A549 (cell line): ENCODE results near the gene MLPH. TPM values are rescaled to one million over a fixed set of nuclear protein-coding genes. Genes with fewer than 3 reads are reported as not detected.

ENCODE experiments used
- ATAC-seq, 2 experiments: fragments of 200-7000 bp in 1 of 2; fragments of >200 bp in 1 of 2; cut with Nextera tagmentation in 1 of 2; cut with Tn5 transposase in 1 of 2; 3 replicates each; pipeline versions ENCODE4 v1.8.0 to v1.9.1; 2018 to 2020; ENCODE audit warnings: mild to moderate bottlenecking in 1 of 2, moderate library complexity in 1 of 2
- CTCF ChIA-PET: fragments of 300-600 bp; sonication (Branson Sonifier 250); formaldehyde crosslinking; extraction: SDS; loops from one replicate; lab custom pipeline; 2021; ENCODE audit warnings: antibody characterized with exemption, inconsistent platforms; lab: Yijun Ruan, JAX
- POLR2A ChIA-PET: fragments of 350-600 bp; formaldehyde crosslinking; extraction: SDS; loops from one replicate; lab custom pipeline; 2021; ENCODE audit warnings: antibody characterized with exemption, inconsistent platforms; lab: Yijun Ruan, JAX
- DNase-seq, 2 experiments: peaks; one replicate each; pipeline versions ENCODE4 v3.0.0 to v3.0.0-alpha.2; 2011 to 2016; ENCODE audit warnings: low read depth in 1 of 2, low spot score in 1 of 2
- FAIRE-seq: peaks from 2 replicates; lab custom pipeline; 2011; peaks lifted over from hg19 to GRCh38; lab: Jason Lieb, UNC
- H3K27ac ChIP-seq, 2 experiments: fragments of >200 bp; sonication (Bioruptor Twin); formaldehyde crosslinking; 3 replicates each; pipeline ENCODE4 v1.5.1; 2016 to 2017
- H3K4me1 ChIP-seq: fragments of >200 bp; sonication (Bioruptor Twin); formaldehyde crosslinking; 3 replicates; pipeline ENCODE4 v1.6.1; 2016
- H3K4me2 ChIP-seq: fragments of >200 bp; sonication (Bioruptor Twin); formaldehyde crosslinking; 3 replicates; pipeline ENCODE4 v1.6.1; 2016
- H3K4me3 ChIP-seq: fragments of >200 bp; sonication (Bioruptor Twin); formaldehyde crosslinking; 3 replicates; pipeline ENCODE4 v1.5.1; 2016
- H3K9me3 ChIP-seq: fragments of >200 bp; sonication (Bioruptor Twin); formaldehyde crosslinking; 3 replicates; pipeline ENCODE4 v1.6.1; 2016
- CEBPB ChIP-seq, 2 experiments: fragments of >200 bp in 1 of 2; sonication (Bioruptor Twin) in 1 of 2; formaldehyde crosslinking in 1 of 2; IDR thresholded peaks; 2 replicates each; pipeline ENCODE4 v1.6.1; 2012 to 2016
- CHD2 ChIP-seq: fragments of 150-350 bp; IDR thresholded peaks from 2 replicates; pipeline ENCODE4 v1.6.1; 2014; ENCODE audit warnings: low read length; ENCODE audit not compliant: partially characterized antibody
- EHF ChIP-seq: fragments of 250-450 bp; sonication (Bioruptor Pico); IDR thresholded peaks from 2 replicates; pipeline ENCODE4 v1.5.0; 2020; ENCODE audit warnings: mild to moderate bottlenecking
- EHMT2 ChIP-seq: fragments of 200-600 bp; sonication (generic); IDR thresholded peaks from 2 replicates; pipeline ENCODE4 v1.6.1; 2016; ENCODE audit warnings: antibody characterized with exemption, low read depth, mild to moderate bottlenecking, moderate library complexity
- EP300 ChIP-seq, 2 experiments: fragments of >200 bp; sonication (Bioruptor Twin); formaldehyde crosslinking; IDR thresholded peaks; 2 replicates in 1 of 2; 3 replicates in 1 of 2; pipeline ENCODE4 v1.6.1; 2016 to 2017
- FOXS1 ChIP-seq: fragments of 250-450 bp; sonication (Bioruptor Pico); IDR thresholded peaks from 2 replicates; pipeline ENCODE4 v1.5.0; 2020; ENCODE audit warnings: mild to moderate bottlenecking, moderate library complexity
- GATA3 ChIP-seq: IDR thresholded peaks from 2 replicates; pipeline ENCODE4 v1.6.1; 2012; ENCODE audit warnings: borderline replicate concordance
- HDAC2 ChIP-seq: fragments of 200-600 bp; sonication (generic); IDR thresholded peaks from 2 replicates; pipeline ENCODE4 v1.6.1; 2016
- HEYL ChIP-seq: fragments of 250-450 bp; sonication (Bioruptor Pico); IDR thresholded peaks from 2 replicates; pipeline ENCODE4 v1.8.0; 2021; ENCODE audit warnings: mild to moderate bottlenecking, moderate library complexity
- HOXB13 ChIP-seq: fragments of 250-450 bp; sonication (Bioruptor Pico); IDR thresholded peaks from 2 replicates; pipeline ENCODE4 v1.5.0; 2020; ENCODE audit warnings: low read depth, mild to moderate bottlenecking, moderate library complexity
- KDM1A ChIP-seq: fragments of 200-600 bp; sonication (generic); IDR thresholded peaks from 2 replicates; pipeline ENCODE4 v1.6.1; 2016; ENCODE audit warnings: low read depth, mild to moderate bottlenecking
- MAZ ChIP-seq: fragments of 150-350 bp; IDR thresholded peaks from 2 replicates; pipeline ENCODE4 v1.6.1; 2014; ENCODE audit warnings: antibody characterized with exemption, low read depth, low read length, borderline replicate concordance
- MYC ChIP-seq: IDR thresholded peaks from 2 replicates; pipeline ENCODE4 v1.6.1; 2012; ENCODE audit warnings: mild to moderate bottlenecking, inconsistent platforms, low read length, improper control_type of control experiment, borderline replicate concordance
- NPAS2 ChIP-seq: fragments of 250-450 bp; sonication (Bioruptor Pico); IDR thresholded peaks from 2 replicates; pipeline ENCODE4 v1.8.0; 2022; ENCODE audit warnings: mild to moderate bottlenecking, moderate library complexity, borderline replicate concordance
- RARB ChIP-seq: fragments of 250-450 bp; sonication (Bioruptor Pico); IDR thresholded peaks from 2 replicates; pipeline ENCODE4 v1.8.0; 2021; ENCODE audit warnings: mild to moderate bottlenecking, moderate library complexity
- TFCP2L1 ChIP-seq: fragments of 250-450 bp; sonication (Bioruptor Pico); IDR thresholded peaks from 2 replicates; pipeline ENCODE4 v1.5.0; 2021; ENCODE audit warnings: mild to moderate bottlenecking
- TP53 ChIP-seq: fragments of 250-450 bp; sonication (Bioruptor Pico); IDR thresholded peaks from 2 replicates; pipeline ENCODE4 v1.5.0; 2021; ENCODE audit warnings: mild to moderate bottlenecking, moderate library complexity
- ZFP36 ChIP-seq: fragments of 450-650 bp; IDR thresholded peaks from 2 replicates; pipeline ENCODE4 v1.6.1; 2014; ENCODE audit warnings: borderline replicate concordance; ENCODE audit not compliant: partially characterized antibody
- ZSCAN20 ChIP-seq: fragments of 250-450 bp; sonication (Bioruptor Pico); IDR thresholded peaks from 2 replicates; pipeline ENCODE4 v1.8.0; 2022; ENCODE audit warnings: mild to moderate bottlenecking, moderate library complexity
- WGBS: methylation state at CpG from one replicate; pipeline ENCODE4 v1.1.6; 2017; ENCODE audit errors: missing lambda C conversion rate; 5-methylcytosine and 5-hydroxymethylcytosine counted together
- polyA plus RNA-seq, 4 experiments: library from polyadenylated mRNA; depleted of rRNA in 3 of 4; stranded (reverse); fragments of >200 nt; fragmentation: RNase III in 1 of 4; extraction: RNeasy Plus Mini Kit Qiagen cat#74134 plus additional on column Dnase treatment in 1 of 4; gene quantifications; 2 replicates in 3 of 4; 3 replicates in 1 of 4; pipeline ENCODE4 v1.2.3, GENCODE V29; 2011 to 2017
- TF ChIP-seq, protein P1 (sequence below): IDR thresholded peaks from 2 replicates; pipeline ENCODE4 v1.6.1; 2012
- TF ChIP-seq, protein P2 (sequence below): fragments of >200 bp; sonication (Bioruptor Twin); formaldehyde crosslinking; IDR thresholded peaks from 3 replicates; pipeline ENCODE4 v1.6.1; 2016
- TF ChIP-seq, protein P3 (sequence below): fragments of 250-450 bp; sonication (Bioruptor Pico); IDR thresholded peaks from 2 replicates; pipeline ENCODE4 v1.5.0; 2020; ENCODE audit warnings: low read depth, mild to moderate bottlenecking, moderate library complexity

Gene MLPH
- polyA plus RNA-seq, 2 of the 4 experiments (the other 2 are of a cell fraction) = 218 to 350 TPM

DNA sequence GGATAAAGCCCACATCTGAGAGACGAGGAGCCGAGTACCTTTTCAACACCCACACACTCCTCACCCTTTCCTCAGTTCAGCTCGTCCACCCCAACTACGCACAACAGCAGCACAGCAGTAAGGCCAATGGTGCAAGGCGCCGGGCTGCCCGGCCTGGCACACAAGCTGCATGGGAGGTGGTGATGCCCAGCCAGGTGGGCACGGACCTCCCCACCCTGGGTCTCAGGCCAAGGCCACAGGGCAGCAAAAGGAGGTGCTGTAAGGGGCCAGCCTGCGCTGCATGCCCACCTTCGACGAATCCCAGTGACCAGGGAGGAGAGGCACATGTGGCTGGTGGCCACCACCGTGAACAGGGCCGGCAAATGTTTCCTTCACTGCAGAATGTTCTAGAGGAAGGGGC lies 36.5 kb upstream of the MLPH start:
- WGBS = 87% methylated on average over 9 of the region's 13 CpGs
- no peak overlapping the region for H3K4me3 ChIP-seq
- peaks cover 5% of the 10 kb centered on the region; the same call in 1 of the 3 replicates for H3K9me3 ChIP-seq
- H3K4me1 ChIP-seq = no peaks in the 10 kb centered on the region
- ATAC-seq (no peak), DNase-seq (no peak), FAIRE-seq (no peak)
- TF ChIP-seq ZFP36 = no peak
- TF ChIP-seq ZSCAN20 = no peak
- no peak for TF ChIP-seq TFCP2L1 (CRISPR knock-in tag)
- no peak for TF ChIP-seq HEYL (CRISPR knock-in tag)
- TF ChIP-seq KDM1A = no peak
- no peak for TF ChIP-seq TP53 (CRISPR knock-in tag)
- TF ChIP-seq NPAS2 (CRISPR knock-in tag) = no peak
- TF ChIP-seq HDAC2 = no peak
- TF ChIP-seq EHMT2 = no peak
- no peak for TF ChIP-seq GATA3
- ChIA-PET CTCF (interaction anchor here (1.2 to 2.1 kb wide), 4 partner anchors 18 to 62 kb away, joined by 3 to 7 read pairs (median 4); no protein-coding TSS in a partner anchor), POLR2A (no interaction called here)
- no peak overlapping the region for H3K4me2 ChIP-seq
- no peak overlapping the region for H3K27ac ChIP-seq

DNA sequence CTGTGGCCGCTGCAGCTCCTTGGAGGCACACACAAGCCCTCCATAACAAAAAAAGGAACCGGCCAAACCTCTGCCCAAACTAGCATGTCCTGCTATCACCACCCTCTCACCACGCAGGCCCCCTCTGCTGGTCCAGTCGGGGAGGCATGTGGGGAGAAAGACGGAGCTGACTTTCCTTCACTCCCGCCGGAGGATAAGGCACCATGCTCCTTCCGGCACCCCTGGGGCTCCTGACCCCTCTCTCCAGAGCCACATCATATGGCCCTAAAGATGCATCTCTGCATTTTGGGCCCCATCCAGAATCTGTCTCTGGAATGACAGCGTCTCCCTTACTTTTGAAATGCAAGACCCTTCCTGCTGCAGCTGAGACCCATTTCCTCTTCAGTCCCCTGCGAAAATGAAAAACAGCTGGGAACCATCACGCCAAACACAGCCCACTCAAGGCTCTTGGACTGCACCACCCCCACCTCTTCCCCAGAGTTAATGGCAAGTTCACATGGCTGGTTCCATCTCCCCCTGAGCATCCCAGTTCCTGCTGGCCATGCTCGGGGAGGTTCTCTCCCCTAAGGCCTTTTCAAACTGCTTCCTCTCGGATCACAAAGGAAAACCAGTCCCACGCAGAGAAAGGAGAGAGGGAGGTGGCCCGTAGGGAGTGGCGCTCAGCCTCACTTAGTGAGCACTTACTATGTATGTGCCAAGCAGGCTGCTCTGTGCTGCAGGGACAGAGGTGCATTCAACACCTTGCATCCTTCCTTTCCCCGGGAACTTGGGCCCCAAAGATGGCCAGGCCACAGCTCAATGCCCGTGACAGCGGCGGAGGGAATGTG lies 35.2 kb upstream of the MLPH start:
- CTCF ChIA-PET = interaction anchor here (0.8 to 1.6 kb wide), 7 partner anchors 15 to 61 kb away, joined by 3 to 4 read pairs (median 3); no protein-coding TSS in a partner anchor
- H3K4me1 ChIP-seq = peaks cover 6% of the 10 kb centered on the region; the same call in 2 of the 3 replicates
- POLR2A ChIA-PET = no interaction called here
- H3K27ac ChIP-seq = no peak overlapping the region
- ATAC-seq = peak in 1 of 2 experiments; percentile 51; a peak in 3 of 6 replicates
- H3K4me3 ChIP-seq = no peak overlapping the region
- TF ChIP-seq TFCP2L1 (CRISPR knock-in tag) (no peak), MYC (no peak), EHMT2 (no peak), MAZ (no peak), CHD2 (no peak), HOXB13 (CRISPR knock-in tag) (no peak), FOXS1 (no peak), TP53 (CRISPR knock-in tag) (no peak), EP300 (IDR thresholded peaks at IDR 0.05) (no peak), EHF (CRISPR knock-in tag) (no peak), CEBPB (IDR thresholded peaks at IDR 0.05) (no peak), RARB (CRISPR knock-in tag) (no peak)
- TF ChIP-seq, protein P1, sequence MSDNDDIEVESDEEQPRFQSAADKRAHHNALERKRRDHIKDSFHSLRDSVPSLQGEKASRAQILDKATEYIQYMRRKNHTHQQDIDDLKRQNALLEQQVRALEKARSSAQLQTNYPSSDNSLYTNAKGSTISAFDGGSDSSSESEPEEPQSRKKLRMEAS = no peak
- TF ChIP-seq, protein P2, sequence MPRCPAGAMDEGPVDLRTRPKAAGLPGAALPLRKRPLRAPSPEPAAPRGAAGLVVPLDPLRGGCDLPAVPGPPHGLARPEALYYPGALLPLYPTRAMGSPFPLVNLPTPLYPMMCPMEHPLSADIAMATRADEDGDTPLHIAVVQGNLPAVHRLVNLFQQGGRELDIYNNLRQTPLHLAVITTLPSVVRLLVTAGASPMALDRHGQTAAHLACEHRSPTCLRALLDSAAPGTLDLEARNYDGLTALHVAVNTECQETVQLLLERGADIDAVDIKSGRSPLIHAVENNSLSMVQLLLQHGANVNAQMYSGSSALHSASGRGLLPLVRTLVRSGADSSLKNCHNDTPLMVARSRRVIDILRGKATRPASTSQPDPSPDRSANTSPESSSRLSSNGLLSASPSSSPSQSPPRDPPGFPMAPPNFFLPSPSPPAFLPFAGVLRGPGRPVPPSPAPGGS = no peak
- TF ChIP-seq, protein P3, sequence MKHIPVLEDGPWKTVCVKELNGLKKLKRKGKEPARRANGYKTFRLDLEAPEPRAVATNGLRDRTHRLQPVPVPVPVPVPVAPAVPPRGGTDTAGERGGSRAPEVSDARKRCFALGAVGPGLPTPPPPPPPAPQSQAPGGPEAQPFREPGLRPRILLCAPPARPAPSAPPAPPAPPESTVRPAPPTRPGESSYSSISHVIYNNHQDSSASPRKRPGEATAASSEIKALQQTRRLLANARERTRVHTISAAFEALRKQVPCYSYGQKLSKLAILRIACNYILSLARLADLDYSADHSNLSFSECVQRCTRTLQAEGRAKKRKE (CRISPR knock-in tag) = no peak
- WGBS = 81% methylated on average over 20 of the region's 20 CpGs
- H3K4me2 ChIP-seq = no peak overlapping the region
- peaks cover 5% of the 10 kb centered on the region; the same call in 1 of the 3 replicates for H3K9me3 ChIP-seq
- DNase-seq = no peak
- no peak for FAIRE-seq
